Stimulated activated CD4-positive, alpha-beta T cell treated with anti-CD3 and anti-CD28 coated beads, Interleukin-1b, Interleukin-23, amount 100 ng/mL, for 48 hours (primary cell): ENCODE measurements around the gene SRD5A1.
A peak's percentile ranks its signal among the peaks of the same experiment; 100 is the strongest.

ENCODE experiments used
- DNase-seq: peaks from one replicate; pipeline ENCODE4 v3.0.0-alpha.2; 2020

SRD5A1 gene

GRCh38 chr5:6632888-6633468, at the start of gene SRD5A1, which contains the start of gene NSUN2:
Gene SRD5A1 (plus strand): TSS chr5:6633440. CDS start chr5:6633577, 137 bp downstream.
Gene NSUN2 (minus strand): TSS chr5:6633044. CDS start chr5:6632979, 65 bp downstream.
- DNase-seq = peak; percentile 91

- DNase-seq = no peak
Measured at GRCh38 chr5:6584101-6584645, 49.1 kb upstream of the SRD5A1 start.

- DNase-seq = no peak
Measured at GRCh38 chr5:6584727-6585126, 48.5 kb upstream of the SRD5A1 start.

GRCh38 chr5:6585168-6585567, 48.1 kb upstream of the SRD5A1 start:
- no peak for DNase-seq

- DNase-seq = no peak
Measured at GRCh38 chr5:6585939-6586646, 47.1 kb upstream of the SRD5A1 start.

- no peak for DNase-seq
Measured at GRCh38 chr5:6586647-6587042, 46.6 kb upstream of the SRD5A1 start.

- DNase-seq = no peak
Measured at GRCh38 chr5:6587171-6587570, 46.1 kb upstream of the SRD5A1 start.

- DNase-seq = no peak
Measured at GRCh38 chr5:6590581-6590980, 42.7 kb upstream of the SRD5A1 start.

GRCh38 chr5:6591671-6592288, 41.5 kb upstream of the SRD5A1 start:
- no peak for DNase-seq

- no peak for DNase-seq
Measured at GRCh38 chr5:6592601-6593000, 40.6 kb upstream of the SRD5A1 start.

GRCh38 chr5:6593148-6594016, 39.9 kb upstream of the SRD5A1 start:
- DNase-seq = no peak

GRCh38 chr5:6594066-6594465, 39.2 kb upstream of the SRD5A1 start:
- DNase-seq = no peak

- no peak for DNase-seq
Measured at GRCh38 chr5:6595405-6595804, 37.8 kb upstream of the SRD5A1 start.

GRCh38 chr5:6596388-6596787, 36.9 kb upstream of the SRD5A1 start:
- no peak for DNase-seq

GRCh38 chr5:6597557-6597956, 35.7 kb upstream of the SRD5A1 start:
- no peak for DNase-seq

GRCh38 chr5:6598351-6598900, 34.8 kb upstream of the SRD5A1 start:
- no peak for DNase-seq

- DNase-seq = no peak
Measured at GRCh38 chr5:6599739-6600138, 33.5 kb upstream of the SRD5A1 start.

- no peak for DNase-seq
Measured at GRCh38 chr5:6601271-6601670, 32.0 kb upstream of the SRD5A1 start.

GRCh38 chr5:6601816-6602215, 31.4 kb upstream of the SRD5A1 start:
- DNase-seq = no peak

GRCh38 chr5:6602441-6602840, 30.8 kb upstream of the SRD5A1 start:
- DNase-seq = no peak

- DNase-seq = no peak
Measured at GRCh38 chr5:6603643-6604042, 29.6 kb upstream of the SRD5A1 start.

- DNase-seq = no peak
Measured at GRCh38 chr5:6604341-6604740, 28.9 kb upstream of the SRD5A1 start.

- DNase-seq = no peak
Measured at GRCh38 chr5:6604946-6605345, 28.3 kb upstream of the SRD5A1 start.
